AG04449 (cell line): ENCODE data around the gene TMEM87B.

Experiments
- CTCF ChIA-PET: fragments of 350-600 bp; formaldehyde crosslinking; extraction: SDS; loops from one replicate; lab custom pipeline; 2021; ENCODE audit warnings: antibody characterized with exemption; lab: Yijun Ruan, JAX
- POLR2A ChIA-PET: fragments of 400-600, 350-600 bp; formaldehyde crosslinking; extraction: SDS; loops from one replicate; lab custom pipeline; 2020; ENCODE audit warnings: antibody characterized with exemption, inconsistent platforms; lab: Yijun Ruan, JAX
- DNase-seq: peaks from one replicate; pipeline ENCODE4 v3.0.0-alpha.2; 2010; ENCODE audit warnings: low read depth, low spot score
- H3K4me3 ChIP-seq: 2 replicates; pipeline ENCODE4 v1.5.1; 2011; ENCODE audit warnings: low read depth, mild to moderate bottlenecking, control low read depth, low read length
- TF ChIP-seq, protein P1 (sequence below): IDR thresholded peaks from one replicate; pipeline ENCODE4 v1.5.1; 2011; ENCODE audit warnings: mild to moderate bottlenecking, moderate library complexity, low read length, control low read depth, inconsistent platforms; ENCODE audit not compliant: insufficient read depth; ENCODE audit errors: missing control alignments

TMEM87B gene

DNA sequence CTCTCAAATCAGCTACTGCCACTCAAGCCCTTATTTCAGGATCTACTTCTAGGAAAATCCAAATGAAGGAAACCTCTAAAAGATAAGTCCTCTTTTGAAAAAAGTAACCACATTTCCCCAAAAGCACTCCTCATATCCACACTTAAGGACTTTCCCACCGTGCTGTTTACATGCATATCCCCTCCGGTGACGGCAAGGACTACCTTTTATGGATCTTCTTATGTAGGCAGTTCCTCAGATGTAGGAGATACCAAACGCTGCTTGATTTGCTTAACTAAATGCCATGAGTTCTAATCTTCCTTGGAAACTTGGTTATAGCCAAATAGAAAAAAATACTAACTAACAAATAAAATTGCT lies 6.9 kb upstream of the TMEM87B start:
- no peak overlapping the region for H3K4me3 ChIP-seq
- ChIA-PET CTCF (interaction anchor here (0.9 to 12.5 kb wide), 10 partner anchors 10 to 164 kb away, joined by 3 to 197 read pairs (median 10); partner anchors contain the start of genes ANAPC1 and MERTK), POLR2A (no interaction called here)
- DNase-seq = no peak
- TF ChIP-seq, protein P1, sequence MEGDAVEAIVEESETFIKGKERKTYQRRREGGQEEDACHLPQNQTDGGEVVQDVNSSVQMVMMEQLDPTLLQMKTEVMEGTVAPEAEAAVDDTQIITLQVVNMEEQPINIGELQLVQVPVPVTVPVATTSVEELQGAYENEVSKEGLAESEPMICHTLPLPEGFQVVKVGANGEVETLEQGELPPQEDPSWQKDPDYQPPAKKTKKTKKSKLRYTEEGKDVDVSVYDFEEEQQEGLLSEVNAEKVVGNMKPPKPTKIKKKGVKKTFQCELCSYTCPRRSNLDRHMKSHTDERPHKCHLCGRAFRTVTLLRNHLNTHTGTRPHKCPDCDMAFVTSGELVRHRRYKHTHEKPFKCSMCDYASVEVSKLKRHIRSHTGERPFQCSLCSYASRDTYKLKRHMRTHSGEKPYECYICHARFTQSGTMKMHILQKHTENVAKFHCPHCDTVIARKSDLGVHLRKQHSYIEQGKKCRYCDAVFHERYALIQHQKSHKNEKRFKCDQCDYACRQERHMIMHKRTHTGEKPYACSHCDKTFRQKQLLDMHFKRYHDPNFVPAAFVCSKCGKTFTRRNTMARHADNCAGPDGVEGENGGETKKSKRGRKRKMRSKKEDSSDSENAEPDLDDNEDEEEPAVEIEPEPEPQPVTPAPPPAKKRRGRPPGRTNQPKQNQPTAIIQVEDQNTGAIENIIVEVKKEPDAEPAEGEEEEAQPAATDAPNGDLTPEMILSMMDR = no peak

DNA sequence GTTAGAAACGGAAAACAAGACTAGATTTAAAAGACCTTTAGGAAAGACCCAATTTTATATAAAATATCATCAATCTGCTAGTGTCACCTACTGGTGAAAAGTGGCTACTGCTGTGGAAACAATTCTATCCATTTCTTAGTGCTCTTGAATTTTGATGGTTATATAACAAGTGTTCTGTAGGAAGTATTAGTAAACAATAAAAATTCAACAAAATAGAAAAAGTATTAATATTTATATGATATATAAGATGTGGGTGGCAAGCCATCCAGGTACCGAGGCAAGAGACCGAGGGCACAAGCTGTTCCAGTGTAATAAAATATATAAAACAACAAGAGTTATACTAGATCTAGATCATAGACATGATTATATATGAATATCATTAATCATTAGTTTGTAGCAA lies 6.2 kb upstream of the TMEM87B start:
- POLR2A ChIA-PET = no interaction called here
- H3K4me3 ChIP-seq = no peak overlapping the region
- TF ChIP-seq, protein P1 = peak; percentile 38
- CTCF ChIA-PET = interaction anchor here (0.7 to 12.5 kb wide), 6 partner anchors 11 to 165 kb away, joined by 3 to 197 read pairs (median 16); partner anchors contain the start of gene ANAPC1
- no peak for DNase-seq

DNA sequence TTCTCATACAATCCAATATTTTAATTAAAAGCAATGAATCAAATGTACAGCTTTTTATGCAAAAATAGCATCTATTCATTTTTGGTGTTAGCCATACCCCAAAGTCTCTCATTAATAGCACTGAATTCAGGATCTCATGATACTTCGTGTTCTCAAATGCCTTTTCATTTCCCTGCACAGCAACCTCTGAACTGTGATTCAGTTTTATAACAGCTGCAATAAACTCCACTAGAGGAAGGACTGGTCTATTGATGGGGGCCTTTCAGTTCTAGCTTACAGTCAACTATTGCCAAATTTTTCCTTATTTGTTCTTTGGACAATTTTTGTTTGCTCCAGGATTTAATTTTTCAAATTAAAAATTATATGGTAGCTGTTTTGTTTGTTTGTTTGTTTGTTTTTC lies 4.8 kb upstream of the TMEM87B start:
- ChIA-PET CTCF (interaction anchor here (0.6 to 12.5 kb wide), 13 partner anchors 9 to 167 kb away, joined by 3 to 197 read pairs (median 4); partner anchors contain the start of gene MERTK), POLR2A (no interaction called here)
- TF ChIP-seq, protein P1 = no peak

DNA sequence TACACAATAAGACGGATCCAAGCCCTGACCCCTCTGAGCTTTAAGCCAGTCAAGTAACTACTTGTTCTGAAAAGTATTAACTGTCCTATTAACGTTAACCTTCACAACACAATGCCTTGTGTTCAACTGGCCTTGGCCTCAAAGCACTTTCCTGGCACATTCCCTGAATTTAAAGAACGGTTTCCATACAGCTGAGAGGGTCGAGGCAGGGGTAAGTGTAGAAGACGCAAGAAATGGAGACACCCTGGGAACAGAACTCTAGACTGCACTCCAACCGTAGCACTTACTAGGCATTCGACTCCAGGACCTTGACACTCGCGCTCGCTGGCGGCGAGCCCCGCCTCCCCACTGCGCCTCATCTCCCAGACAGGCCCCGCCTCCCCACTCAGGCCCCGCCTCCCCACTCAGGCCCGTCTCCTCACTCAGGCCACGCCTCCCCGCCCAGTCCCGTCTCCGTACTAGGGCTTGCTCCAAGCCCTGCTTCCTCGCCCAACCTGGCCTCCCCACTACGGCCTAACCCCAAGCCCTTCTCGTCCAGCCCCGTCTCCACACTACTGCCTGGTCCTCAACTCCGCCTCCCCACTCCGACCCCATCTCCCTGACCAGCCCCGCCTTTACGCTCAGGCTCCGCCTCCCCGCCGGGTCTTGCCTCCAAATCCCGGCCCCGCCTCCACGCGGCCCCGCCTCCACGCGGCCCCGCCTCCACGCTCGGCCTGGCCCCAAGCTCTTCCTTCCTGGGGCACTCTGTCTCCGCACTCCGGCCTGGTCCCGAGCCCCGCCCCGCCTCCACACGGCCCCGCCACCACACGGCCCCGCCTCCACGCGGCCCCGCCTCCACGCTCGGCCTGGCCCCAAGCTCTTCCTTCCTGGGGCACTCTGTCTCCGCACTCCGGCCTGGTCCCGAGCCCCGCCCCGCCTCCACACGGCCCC lies 887 bp upstream of the TMEM87B start:
- TF ChIP-seq, protein P1 = no peak
- POLR2A ChIA-PET = interaction anchor here (0.9 to 1.3 kb wide), 3 partner anchors 10 to 171 kb away, joined by 3 to 4 read pairs (median 3); no protein-coding TSS in a partner anchor
- CTCF ChIA-PET = interaction anchor here (1.0 to 12.5 kb wide), 2 partner anchors 157 to 166 kb away, joined by 3 to 197 read pairs; no protein-coding TSS in a partner anchor
- H3K4me3 ChIP-seq = peak overlapping the region; percentile 79
- peak; percentile 63 for DNase-seq

More for the DNA sequence above, 4.8 kb upstream of the TMEM87B start:
- no peak overlapping the region for H3K4me3 ChIP-seq
- no peak for DNase-seq

DNA sequence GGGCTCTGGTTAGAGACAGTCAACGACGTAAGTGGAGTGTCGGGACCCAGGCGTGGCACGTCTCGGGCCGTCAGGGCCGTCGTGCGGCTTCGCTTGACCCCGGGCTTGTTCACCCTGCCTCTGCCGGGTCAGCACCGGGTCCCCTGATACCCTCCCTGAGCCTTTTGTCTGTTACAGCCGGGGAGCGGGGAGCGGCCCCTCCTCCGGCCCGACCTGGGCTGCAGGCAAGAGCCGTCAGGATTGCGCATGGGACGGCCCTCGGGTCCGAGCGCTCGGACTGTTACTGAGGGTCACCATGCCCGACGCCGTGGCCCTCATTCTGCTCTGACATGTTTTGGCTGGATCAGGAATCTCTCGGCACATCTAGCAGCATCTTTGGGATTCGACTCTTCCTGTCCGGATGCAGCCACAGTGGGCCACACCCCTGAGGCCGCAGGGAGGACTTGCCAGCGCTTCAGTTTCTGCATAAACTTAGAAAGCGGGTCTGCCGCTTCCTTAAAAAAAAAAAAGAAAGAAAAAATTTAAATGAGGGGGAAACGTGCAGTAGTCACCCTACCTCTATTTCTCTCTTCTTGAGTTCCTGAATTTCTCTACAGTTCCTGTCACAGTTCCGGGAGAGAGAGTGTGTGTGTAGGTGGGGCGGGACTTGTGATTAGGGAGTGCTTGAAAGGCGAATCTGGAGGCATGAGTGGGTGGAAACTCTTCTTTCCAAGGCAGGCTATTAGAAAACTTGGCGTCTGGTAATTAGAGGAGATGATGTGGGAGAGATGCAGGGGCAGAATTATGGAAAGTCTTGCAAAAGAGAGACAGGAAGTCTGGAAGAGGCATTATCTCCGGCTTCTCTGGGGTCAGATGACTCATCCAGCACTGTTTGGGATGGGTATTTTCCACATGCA lies 909 bp downstream of the TMEM87B start:
- POLR2A ChIA-PET = interaction anchor here (1.3 kb wide), 2 partner anchors 8 to 37 kb away, joined by 3 to 4 read pairs; no protein-coding TSS in a partner anchor

More for the DNA sequence above, 909 bp downstream of the TMEM87B start:
- peak overlapping the region; percentile 88 for H3K4me3 ChIP-seq
- DNase-seq = peak; percentile 80
- CTCF ChIA-PET = no interaction called here
- TF ChIP-seq, protein P1 = no peak
